GM13976 (cell line): Measurements from ENCODE around the gene PLEKHA8.

Experiments
- DNase-seq: peaks from one replicate; pipeline ENCODE4 v3.0.0; 2012; ENCODE audit warnings: low spot score
- CTCF ChIP-seq: IDR thresholded peaks from 2 replicates; pipeline ENCODE4 v1.5.1; 2012; ENCODE audit warnings: borderline replicate concordance, mild to moderate bottlenecking; ENCODE audit not compliant: insufficient read depth; ENCODE audit errors: extremely low read depth, missing control alignments, control extremely low read depth
- in situ Hi-C: fragments of 300-500 bp; cut with MboI; formaldehyde crosslinking; loops from one replicate; pipeline ENCODE4 v1.12.0; 2022; ENCODE audit warnings: low sequenced_read_pairs, mixed read lengths, inconsistent platforms; ENCODE audit not compliant: unreplicated experiment

PLEKHA8 gene

GRCh38 chr7:30159698-30160143 lies 131.5 kb downstream of the PLEKHA8 start:
- in situ Hi-C loops = loop anchor here (25.0 kb wide), 2 partner anchors 253 to 403 kb away; no protein-coding TSS in a partner anchor
- TF ChIP-seq CTCF = no peak
- DNase-seq = no peak

- in situ Hi-C loops = loop anchor here (25.0 kb wide), 2 partner anchors 252 to 402 kb away; no protein-coding TSS in a partner anchor
- no peak for TF ChIP-seq CTCF
- DNase-seq = no peak
Measured at GRCh38 chr7:30160329-30160728, 132.1 kb downstream of the PLEKHA8 start.

- in situ Hi-C loops = loop anchor here (25.0 kb wide), 2 partner anchors 250 to 400 kb away; no protein-coding TSS in a partner anchor
- TF ChIP-seq CTCF = no peak
- DNase-seq = no peak
Measured at GRCh38 chr7:30162133-30162532, 133.9 kb downstream of the PLEKHA8 start.

- in situ Hi-C loops = loop anchor here (25.0 kb wide), 2 partner anchors 250 to 400 kb away; no protein-coding TSS in a partner anchor
- DNase-seq = no peak
Measured at GRCh38 chr7:30162622-30163124, 134.5 kb downstream of the PLEKHA8 start.

GRCh38 chr7:30163231-30163894 lies 135.2 kb downstream of the PLEKHA8 start:
- no peak for TF ChIP-seq CTCF
- in situ Hi-C loops = loop anchor here (25.0 kb wide), 2 partner anchors 249 to 399 kb away; no protein-coding TSS in a partner anchor
- DNase-seq = no peak

More at GRCh38 chr7:30162622-30163124, 134.5 kb downstream of the PLEKHA8 start:
- TF ChIP-seq CTCF = no peak

GRCh38 chr7:30164567-30164966 lies 136.4 kb downstream of the PLEKHA8 start:
- in situ Hi-C loops = loop anchor here (25.0 kb wide), 2 partner anchors 248 to 398 kb away; no protein-coding TSS in a partner anchor

More at GRCh38 chr7:30164567-30164966, 136.4 kb downstream of the PLEKHA8 start:
- peak; percentile 52 for TF ChIP-seq CTCF
- peak; percentile 56 for DNase-seq
